ENCODE results near the gene LARP4B.

LARP4B gene

DNA sequence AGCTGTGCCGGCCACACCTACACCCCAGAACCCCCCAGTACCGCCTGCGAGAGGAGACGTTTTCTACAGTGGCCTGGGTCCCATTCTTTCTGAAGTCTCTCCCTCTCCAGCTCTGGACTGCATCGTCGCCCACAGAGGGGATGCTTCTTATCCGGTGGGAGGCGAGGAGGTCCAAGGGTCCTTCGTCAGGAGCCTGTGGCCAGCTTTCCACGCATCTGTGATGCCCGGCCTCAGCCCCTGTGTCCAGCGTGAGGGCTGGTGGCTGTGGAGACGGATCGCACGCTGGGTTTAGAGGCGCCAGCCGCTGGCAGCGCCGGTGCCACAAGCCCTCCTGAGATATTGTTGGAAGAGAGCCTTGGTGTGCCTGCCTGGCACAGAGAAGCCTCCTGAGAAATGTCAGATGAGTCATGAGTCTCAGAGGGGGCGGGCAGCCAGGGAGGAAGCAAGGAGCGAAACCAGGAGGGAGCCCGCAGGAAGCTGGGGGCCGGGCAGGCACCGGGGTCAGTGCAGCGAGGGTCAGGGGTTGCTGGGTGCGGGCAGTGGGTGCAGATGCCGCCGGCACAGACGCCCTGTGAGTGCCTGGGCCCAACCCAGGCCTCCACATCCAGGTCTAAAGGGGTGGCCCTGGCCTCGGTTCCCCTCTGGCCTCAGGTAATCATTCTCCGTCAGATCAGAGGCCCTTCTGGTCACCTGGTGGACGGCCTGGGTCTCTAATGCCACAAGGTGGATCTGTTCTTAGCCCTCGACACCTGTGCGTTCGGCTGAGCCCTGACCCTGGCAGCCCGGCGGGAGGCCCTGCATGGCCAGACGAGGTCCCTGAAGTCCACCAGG is 156.0 kb downstream of the LARP4B start:
- no peak for TF ChIP-seq EZH2phosphoT487 (IDR thresholded peaks at IDR 0.05; ENCODE audit: borderline replicate concordance, low read length)
- TF ChIP-seq, protein P1, sequence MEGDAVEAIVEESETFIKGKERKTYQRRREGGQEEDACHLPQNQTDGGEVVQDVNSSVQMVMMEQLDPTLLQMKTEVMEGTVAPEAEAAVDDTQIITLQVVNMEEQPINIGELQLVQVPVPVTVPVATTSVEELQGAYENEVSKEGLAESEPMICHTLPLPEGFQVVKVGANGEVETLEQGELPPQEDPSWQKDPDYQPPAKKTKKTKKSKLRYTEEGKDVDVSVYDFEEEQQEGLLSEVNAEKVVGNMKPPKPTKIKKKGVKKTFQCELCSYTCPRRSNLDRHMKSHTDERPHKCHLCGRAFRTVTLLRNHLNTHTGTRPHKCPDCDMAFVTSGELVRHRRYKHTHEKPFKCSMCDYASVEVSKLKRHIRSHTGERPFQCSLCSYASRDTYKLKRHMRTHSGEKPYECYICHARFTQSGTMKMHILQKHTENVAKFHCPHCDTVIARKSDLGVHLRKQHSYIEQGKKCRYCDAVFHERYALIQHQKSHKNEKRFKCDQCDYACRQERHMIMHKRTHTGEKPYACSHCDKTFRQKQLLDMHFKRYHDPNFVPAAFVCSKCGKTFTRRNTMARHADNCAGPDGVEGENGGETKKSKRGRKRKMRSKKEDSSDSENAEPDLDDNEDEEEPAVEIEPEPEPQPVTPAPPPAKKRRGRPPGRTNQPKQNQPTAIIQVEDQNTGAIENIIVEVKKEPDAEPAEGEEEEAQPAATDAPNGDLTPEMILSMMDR (IDR thresholded peaks at IDR 0.05; ENCODE audit: low read depth, low read length, poor library complexity, severe bottlenecking) = no peak
- Histone ChIP-seq H3K4me2 (ENCODE audit: low read length) (no peak overlapping the region), H3K27ac (ENCODE audit: low read depth, low read length) (no peak overlapping the region), H3K9me2 (replicated peaks; ENCODE audit: control insufficient read depth, low read length) (no peaks in the 10 kb centered on the region), H3K36me3 (ENCODE audit: control insufficient read depth, low read length) (no peaks in the 10 kb centered on the region), H3K4me3 (ENCODE audit: low read length) (no peak overlapping the region), H3K9me3 (ENCODE audit: control insufficient read depth, insufficient read depth, low read length) (no peaks in the 10 kb centered on the region), H3K27me3 (ENCODE audit: control insufficient read depth, low read length) (peaks cover 5% of the 10 kb centered on the region; the same call in 1 of the 2 replicates), H3K79me2 (ENCODE audit: control insufficient read depth, low read length) (no peaks in the 10 kb centered on the region), H3K4me1 (ENCODE audit: control insufficient read depth, low read length) (no peaks in the 10 kb centered on the region), H4K20me1 (ENCODE audit: control insufficient read depth, insufficient read depth, low read depth, low read length) (no peaks in the 10 kb centered on the region), H3F3A (ENCODE audit: control insufficient read depth, insufficient read depth) (no peaks in the 10 kb centered on the region)

DNA sequence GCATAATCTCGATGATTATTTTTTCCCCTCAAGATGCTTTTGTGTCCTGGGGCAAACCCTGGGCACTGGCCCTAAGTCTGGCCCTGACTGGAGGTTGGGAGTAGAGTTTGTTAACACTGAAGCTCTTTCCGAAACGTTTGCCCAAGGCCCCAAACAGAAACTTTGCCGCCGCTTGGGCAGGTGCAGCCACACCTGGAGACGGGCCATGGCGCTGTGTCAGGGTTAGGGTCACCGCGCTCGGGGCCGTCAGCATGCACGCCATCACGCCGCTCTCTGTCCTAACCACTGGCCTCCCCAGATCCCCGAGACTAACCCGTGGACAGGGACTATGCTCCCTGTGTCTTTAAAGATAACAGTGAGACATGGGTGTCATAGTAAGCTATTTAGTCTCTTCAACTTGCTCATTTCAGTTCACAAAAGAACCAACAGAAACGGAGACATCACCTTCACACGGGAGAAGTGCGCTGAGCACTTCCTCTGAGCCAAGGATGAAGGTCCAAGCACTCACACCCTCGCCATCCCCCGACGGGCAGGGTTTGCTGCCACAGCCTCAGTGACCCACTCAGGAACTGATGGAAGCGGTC is 156.8 kb downstream of the LARP4B start:
- no peaks in the 10 kb centered on the region for H3K79me2 ChIP-seq (ENCODE audit: control insufficient read depth, low read length)
- H3K9me3 ChIP-seq (ENCODE audit: control insufficient read depth, insufficient read depth, low read length) = no peaks in the 10 kb centered on the region
- no peaks in the 10 kb centered on the region for H3K9me2 ChIP-seq (replicated peaks; ENCODE audit: control insufficient read depth, low read length)
- no peak overlapping the region for H3K4me3 ChIP-seq (ENCODE audit: low read length)
- no peaks in the 10 kb centered on the region for H4K20me1 ChIP-seq (ENCODE audit: control insufficient read depth, insufficient read depth, low read depth, low read length)
- H3K27ac ChIP-seq (ENCODE audit: low read depth, low read length) = no peak overlapping the region
- H3K4me2 ChIP-seq (ENCODE audit: low read length) = no peak overlapping the region
- no peaks in the 10 kb centered on the region for H3K4me1 ChIP-seq (ENCODE audit: control insufficient read depth, low read length)
- H3F3A ChIP-seq (ENCODE audit: control insufficient read depth, insufficient read depth) = no peaks in the 10 kb centered on the region
- peaks cover 5% of the 10 kb centered on the region; the same call in 1 of the 2 replicates for H3K27me3 ChIP-seq (ENCODE audit: control insufficient read depth, low read length)
- TF ChIP-seq, protein P1 (IDR thresholded peaks at IDR 0.05; ENCODE audit: low read depth, low read length, poor library complexity, severe bottlenecking) = no peak
- TF ChIP-seq EZH2phosphoT487 (IDR thresholded peaks at IDR 0.05; ENCODE audit: borderline replicate concordance, low read length) = no peak
- H3K36me3 ChIP-seq (ENCODE audit: control insufficient read depth, low read length) = no peaks in the 10 kb centered on the region

DNA sequence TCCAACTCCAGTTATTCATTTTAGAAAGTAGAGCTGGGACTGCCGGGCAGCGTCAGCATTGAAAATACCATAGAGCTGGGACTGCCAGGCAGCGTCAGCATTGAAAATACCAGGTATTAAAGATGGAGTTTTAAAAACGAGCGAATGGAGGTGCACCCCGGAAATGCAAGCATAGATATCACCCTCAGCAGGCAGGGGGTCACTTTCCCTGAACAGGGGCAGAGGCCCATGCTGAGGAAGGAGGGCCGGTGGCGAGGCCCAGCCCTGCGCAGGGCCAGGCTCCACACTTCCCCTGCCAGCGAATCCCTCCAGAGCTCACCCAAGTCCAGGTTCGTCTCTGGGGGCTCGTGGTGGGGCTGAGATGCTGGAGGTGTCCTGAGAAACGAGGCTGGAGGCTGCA is 157.3 kb downstream of the LARP4B start:
- H3K4me1 ChIP-seq (ENCODE audit: control insufficient read depth, low read length) = no peaks in the 10 kb centered on the region
- H3K9me3 ChIP-seq (ENCODE audit: control insufficient read depth, insufficient read depth, low read length) = no peaks in the 10 kb centered on the region
- no peaks in the 10 kb centered on the region for H3K79me2 ChIP-seq (ENCODE audit: control insufficient read depth, low read length)
- H3K4me3 ChIP-seq (ENCODE audit: low read length) = no peak overlapping the region
- H3K4me2 ChIP-seq (ENCODE audit: low read length) = no peak overlapping the region
- H4K20me1 ChIP-seq (ENCODE audit: control insufficient read depth, insufficient read depth, low read depth, low read length) = no peaks in the 10 kb centered on the region
- H3F3A ChIP-seq (ENCODE audit: control insufficient read depth, insufficient read depth) = no peaks in the 10 kb centered on the region
- H3K9me2 ChIP-seq (replicated peaks; ENCODE audit: control insufficient read depth, low read length) = no peaks in the 10 kb centered on the region
- peaks cover 5% of the 10 kb centered on the region; the same call in 1 of the 2 replicates for H3K27me3 ChIP-seq (ENCODE audit: control insufficient read depth, low read length)
- H3K27ac ChIP-seq (ENCODE audit: low read depth, low read length) = no peak overlapping the region
- no peak for TF ChIP-seq EZH2phosphoT487 (IDR thresholded peaks at IDR 0.05; ENCODE audit: borderline replicate concordance, low read length)
- TF ChIP-seq, protein P1 (IDR thresholded peaks at IDR 0.05; ENCODE audit: low read depth, low read length, poor library complexity, severe bottlenecking) = no peak
- H3K36me3 ChIP-seq (ENCODE audit: control insufficient read depth, low read length) = no peaks in the 10 kb centered on the region

All from DOHH2 (cell line).